ENCODE data around the gene SCFD1. TPM values are rescaled to one million over a fixed set of nuclear protein-coding genes. Genes with fewer than 3 reads are reported as not detected.
"Not testable (repeated sequence)": the region's sequence is repeated elsewhere in the genome, so short reads cannot be mapped to it uniquely, and the experiment has no call there.

Gene SCFD1
- total RNA-seq, 1 donor from 2014 or later, result 103 TPM

- peaks cover 9% of the 10 kb centered on the region for H3K36me3 Mint-ChIP-seq
- H3K27me3 Mint-ChIP-seq (ENCODE audit: low read depth), result no peaks in the 10 kb centered on the region
- no peak for TF ChIP-seq CTCF (IDR thresholded peaks at IDR 0.05; ENCODE audit: unreplicated experiment)
- H3K27ac Mint-ChIP-seq, result no peak overlapping the region
- DNase-seq (ENCODE audit: low spot score in 2 of 2, unreplicated experiment in 2 of 2), result no peak
- no peak overlapping the region for H3K4me3 Mint-ChIP-seq
- H3K9me3 Mint-ChIP-seq, result no peaks in the 10 kb centered on the region
- peaks cover 6% of the 10 kb centered on the region for H3K4me1 Mint-ChIP-seq
Observed at GRCh38 chr14:30630248-30630647, 8.1 kb downstream of the SCFD1 start.

DNA sequence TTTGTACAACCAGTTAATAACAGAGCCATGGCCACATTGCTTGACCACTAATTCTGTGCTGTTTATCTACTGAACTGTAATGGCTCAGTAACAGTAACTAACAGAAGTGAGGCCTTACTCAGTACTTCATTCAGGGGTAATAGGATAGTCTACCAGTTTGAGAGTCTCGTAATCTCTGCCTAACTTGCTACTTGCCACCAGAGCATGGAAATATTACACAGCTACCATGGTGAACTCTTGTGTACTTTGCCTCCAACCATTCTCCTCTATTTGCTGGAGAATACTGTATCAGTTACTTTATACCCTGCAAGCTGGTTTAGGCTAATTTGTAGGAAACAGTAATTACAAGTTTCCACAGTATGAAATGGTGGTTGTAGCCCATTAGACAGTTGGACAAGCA lies 10.6 kb downstream of the SCFD1 start:
- Mint-ChIP-seq H3K27ac (no peak overlapping the region), H3K36me3 (peaks cover 28% of the 10 kb centered on the region), H3K27me3 (ENCODE audit: low read depth) (no peaks in the 10 kb centered on the region), H3K4me3 (no peak overlapping the region), H3K4me1 (no peaks in the 10 kb centered on the region), H3K9me3 (no peaks in the 10 kb centered on the region)
- DNase-seq (ENCODE audit: low spot score in 2 of 2, unreplicated experiment in 2 of 2), result no peak
- TF ChIP-seq CTCF (IDR thresholded peaks at IDR 0.05; ENCODE audit: unreplicated experiment), result no peak

- Mint-ChIP-seq H3K27ac (peak overlapping the region; percentile 5), H3K36me3 (peaks cover 42% of the 10 kb centered on the region), H3K4me3 (no peak overlapping the region), H3K4me1 (peaks cover 3% of the 10 kb centered on the region), H3K27me3 (ENCODE audit: low read depth) (no peaks in the 10 kb centered on the region), H3K9me3 (peaks cover 2% of the 10 kb centered on the region)
- DNase-seq (ENCODE audit: low spot score in 2 of 2, unreplicated experiment in 2 of 2), result no peak
- TF ChIP-seq CTCF (IDR thresholded peaks at IDR 0.05; ENCODE audit: unreplicated experiment), result no peak
Observed at GRCh38 chr14:30638926-30639325, 16.8 kb downstream of the SCFD1 start.

GRCh38 chr14:30641207-30641606 lies 19.1 kb downstream of the SCFD1 start:
- H3K4me1 Mint-ChIP-seq, result peaks cover 3% of the 10 kb centered on the region
- no peak overlapping the region for H3K4me3 Mint-ChIP-seq
- no peak overlapping the region for H3K27ac Mint-ChIP-seq
- H3K9me3 Mint-ChIP-seq, result peaks cover 23% of the 10 kb centered on the region
- TF ChIP-seq CTCF (IDR thresholded peaks at IDR 0.05; ENCODE audit: unreplicated experiment), result no peak
- no peaks in the 10 kb centered on the region for H3K27me3 Mint-ChIP-seq (ENCODE audit: low read depth)
- H3K36me3 Mint-ChIP-seq, result peaks cover 52% of the 10 kb centered on the region
- DNase-seq (ENCODE audit: low spot score in 2 of 2, unreplicated experiment in 2 of 2), result no peak

GRCh38 chr14:30644462-30644861 lies 22.3 kb downstream of the SCFD1 start:
- H3K27me3 Mint-ChIP-seq (ENCODE audit: low read depth), result not testable (repeated sequence)

DNA sequence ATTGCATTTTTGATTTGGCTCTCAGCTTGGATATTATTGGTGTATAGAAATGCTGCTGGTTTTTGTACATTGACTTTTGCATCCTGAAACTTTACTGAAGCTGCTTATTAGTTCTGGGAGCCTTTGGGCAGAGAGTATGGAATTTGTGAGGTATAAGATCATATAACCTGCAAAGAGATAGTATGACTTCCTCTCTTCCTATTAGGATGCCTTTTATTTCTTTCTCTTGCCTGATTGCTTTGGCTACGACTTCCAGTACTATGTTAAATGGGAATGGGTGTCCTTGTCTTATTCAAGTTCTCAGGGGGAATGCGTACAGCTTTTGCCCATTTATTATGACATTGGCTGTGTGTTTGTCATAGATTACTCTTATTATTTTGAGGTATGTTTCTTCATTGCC lies 23.5 kb downstream of the SCFD1 start:
- Mint-ChIP-seq H3K4me3 (no peak overlapping the region), H3K36me3 (peaks cover 47% of the 10 kb centered on the region), H3K27ac (no peak overlapping the region), H3K9me3 (peaks cover 23% of the 10 kb centered on the region), H3K27me3 (ENCODE audit: low read depth) (no peaks in the 10 kb centered on the region), H3K4me1 (no peaks in the 10 kb centered on the region)
- TF ChIP-seq CTCF (IDR thresholded peaks at IDR 0.05; ENCODE audit: unreplicated experiment), result no peak
- no peak for DNase-seq (ENCODE audit: low spot score in 2 of 2, unreplicated experiment in 2 of 2)

More at GRCh38 chr14:30644462-30644861, 22.3 kb downstream of the SCFD1 start:
- H3K4me3 Mint-ChIP-seq; H3K27ac Mint-ChIP-seq; DNase-seq (ENCODE audit: low spot score in 2 of 2, unreplicated experiment in 2 of 2); H3K4me1 Mint-ChIP-seq: not testable (repeated sequence)
- Mint-ChIP-seq H3K36me3 (peaks cover 45% of the 10 kb centered on the region), H3K9me3 (peaks cover 23% of the 10 kb centered on the region)

All from mesothelial cell of epicardium (in vitro differentiated cells).